GM12878 (cell line): ENCODE measurements around the gene PRR7. TPM values are rescaled to one million over a fixed set of nuclear protein-coding genes. Genes with fewer than 3 reads are reported as not detected.

Experiments used
- ATF3 ChIP-seq: IDR thresholded peaks from 2 replicates; pipeline ENCODE4 v1.6.1; 2011; ENCODE audit warnings: low read depth, mild to moderate bottlenecking, low read length, moderate library complexity, borderline replicate concordance; ENCODE audit errors: extremely low read depth
- HSF1 ChIP-seq: fragments of 150-350 bp; IDR thresholded peaks from 2 replicates; pipeline ENCODE4 v1.6.1; 2014; ENCODE audit warnings: mild to moderate bottlenecking, low read depth, low read length
- MAX ChIP-seq: IDR thresholded peaks from 2 replicates; pipeline ENCODE4 v1.6.1; 2012; ENCODE audit warnings: low read depth, low read length, improper control_type of control experiment
- MEF2A ChIP-seq: IDR thresholded peaks from 2 replicates; pipeline ENCODE4 v1.6.1; 2011; ENCODE audit warnings: low read depth, mild to moderate bottlenecking, low read length, moderate library complexity; ENCODE audit not compliant: insufficient read depth
- ZBTB40 ChIP-seq: fragments of 450-650 bp; IDR thresholded peaks from 2 replicates; pipeline ENCODE4 v1.6.1; 2016; ENCODE audit warnings: mild to moderate bottlenecking, moderate library complexity, borderline replicate concordance
- polyA plus RNA-seq, 11 experiments: library from polyadenylated mRNA; depleted of rRNA in 4 of 11; unstranded in 6 of 11; stranded (reverse) in 5 of 11; fragments of >200 nt; fragmentation: Nextera tagmentation in 4 of 11; fragmentation: Illumina TruSeq in 1 of 11; extraction: Ambion mirVana in 4 of 11; extraction: Trizol in 1 of 11; gene quantifications; 1 replicate in 1 of 11; 2 replicates in 10 of 11; pipeline versions ENCODE4 v1.2.1 to v1.2.3, GENCODE V29; 2011 to 2016; ENCODE audit warnings: inconsistent platforms in 2 of 11, missing spikeins in 2 of 11, low read depth in 1 of 11
- total RNA-seq, 4 experiments: library from RNA; depleted of rRNA in 3 of 4; stranded (reverse); fragments of >200 nt in 3 of 4; fragmentation: Illumina TruSeq in 1 of 4; extraction: Trizol in 1 of 4; gene quantifications; 2 replicates each; pipeline versions ENCODE4 v1.2.1 to v1.2.3, GENCODE V29; 2013 to 2021

The PRR7 gene
- total and polyA plus RNA-seq, 10 of the 15 experiments (the other 5 are each of a cell fraction or from before 2014, with no cell fraction given), result 0.09 to 18.8 (median 4.6) TPM; not detected in 2

GRCh38 chr5:177456976-177457851, 10.6 kb downstream of the PRR7 start (continued):
- no peak for TF ChIP-seq ZBTB40
- no peak for TF ChIP-seq HSF1
- TF ChIP-seq MEF2A, result no peak
- TF ChIP-seq MAX, result no peak
- no peak for TF ChIP-seq ATF3
